Measurements from ENCODE around the gene NXNL2.

GRCh38 chr9:88514247-88514646, 20.7 kb upstream of the NXNL2 start:
- no peak for TF ChIP-seq POLR2A (IDR thresholded peaks at IDR 0.05)
- TF ChIP-seq POLR2AphosphoS5 (IDR thresholded peaks at IDR 0.05): no peak

Data from breast epithelium (tissue), 3 donors.